ENCODE results near the gene TBC1D16.

The TBC1D16 gene

DNA sequence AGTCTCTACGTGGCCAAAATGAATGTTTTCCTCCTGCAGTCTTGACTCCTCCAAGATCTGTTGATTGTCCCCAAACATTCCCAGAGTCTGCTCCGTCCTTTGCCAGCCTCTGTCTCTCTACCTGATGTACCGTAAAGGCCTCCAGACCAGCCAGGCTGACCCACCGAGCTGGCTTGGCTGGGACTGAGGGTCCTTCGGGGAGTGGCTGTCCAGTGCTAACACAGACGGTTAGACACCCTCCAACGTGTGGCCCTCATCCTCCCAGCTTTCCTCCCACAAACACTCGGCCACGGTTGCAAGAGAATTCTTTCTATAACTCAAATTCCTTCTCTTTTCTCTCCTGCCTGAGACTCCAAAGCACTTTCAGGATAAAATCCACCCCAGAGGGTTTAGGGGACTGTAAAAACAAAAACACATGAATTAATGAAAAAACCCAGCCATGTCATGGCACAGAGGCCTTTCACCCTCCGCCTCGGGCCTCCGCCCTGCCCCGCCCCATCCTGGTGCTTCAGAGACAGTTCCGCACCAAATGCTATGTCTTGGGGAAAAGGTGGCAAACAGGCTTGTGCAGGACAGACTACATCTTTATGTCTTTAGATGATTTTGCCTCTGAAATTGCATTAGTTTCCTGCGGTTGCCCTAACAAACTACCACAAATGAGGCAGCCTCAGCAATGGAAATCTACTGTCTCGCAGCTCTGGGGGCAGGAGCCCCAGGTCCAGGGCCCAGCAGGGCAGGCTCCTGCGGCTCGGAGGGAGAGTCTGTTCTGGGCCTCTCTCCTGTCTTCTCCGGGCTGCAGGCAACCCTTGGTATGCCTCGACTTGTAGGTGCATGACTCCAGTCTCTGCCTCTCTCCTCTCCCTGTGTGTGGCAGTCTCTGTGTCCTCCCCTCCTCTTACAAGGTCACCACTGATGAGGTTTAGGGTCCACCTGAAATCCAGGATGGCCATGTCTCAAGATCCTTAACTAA, 124.0 kb downstream of the TBC1D16 start:
- peaks cover 25% of the 10 kb centered on the region for H3K27me3 ChIP-seq

DNA sequence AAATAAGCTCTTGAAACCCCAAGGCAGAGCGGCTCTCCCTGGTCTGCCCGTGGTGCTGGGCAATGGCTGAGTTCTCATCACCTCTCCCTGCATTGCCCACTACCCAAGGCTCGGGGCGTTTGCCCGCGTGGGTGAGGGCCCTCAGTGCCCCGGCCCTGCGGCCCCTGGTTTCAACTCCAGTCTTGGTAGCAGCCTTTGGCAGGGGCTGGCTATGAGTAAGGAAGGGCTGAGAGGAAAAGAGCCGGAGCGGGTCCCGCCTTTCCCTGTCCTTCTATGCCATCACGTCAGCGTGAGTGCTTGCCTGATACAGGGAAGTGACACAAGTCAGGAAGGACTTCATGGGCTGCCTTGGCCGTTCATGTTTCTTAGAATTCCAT, 124.7 kb downstream of the TBC1D16 start:
- Histone ChIP-seq H3K27ac (no peak overlapping the region), H3K4me1 (ENCODE audit: control insufficient read depth in 1 of 2, insufficient read depth in 1 of 2, low read depth in 1 of 2, low read length in 1 of 2) (no peaks in the 10 kb centered on the region), H3K27me3 (peaks cover 23% of the 10 kb centered on the region), H3K36me3 (no peaks in the 10 kb centered on the region), H3K4me3 (ENCODE audit: low read depth in 1 of 2, low read length in 1 of 2) (no peak overlapping the region), H3K9me3 (no peaks in the 10 kb centered on the region)
- TF ChIP-seq, protein P1, sequence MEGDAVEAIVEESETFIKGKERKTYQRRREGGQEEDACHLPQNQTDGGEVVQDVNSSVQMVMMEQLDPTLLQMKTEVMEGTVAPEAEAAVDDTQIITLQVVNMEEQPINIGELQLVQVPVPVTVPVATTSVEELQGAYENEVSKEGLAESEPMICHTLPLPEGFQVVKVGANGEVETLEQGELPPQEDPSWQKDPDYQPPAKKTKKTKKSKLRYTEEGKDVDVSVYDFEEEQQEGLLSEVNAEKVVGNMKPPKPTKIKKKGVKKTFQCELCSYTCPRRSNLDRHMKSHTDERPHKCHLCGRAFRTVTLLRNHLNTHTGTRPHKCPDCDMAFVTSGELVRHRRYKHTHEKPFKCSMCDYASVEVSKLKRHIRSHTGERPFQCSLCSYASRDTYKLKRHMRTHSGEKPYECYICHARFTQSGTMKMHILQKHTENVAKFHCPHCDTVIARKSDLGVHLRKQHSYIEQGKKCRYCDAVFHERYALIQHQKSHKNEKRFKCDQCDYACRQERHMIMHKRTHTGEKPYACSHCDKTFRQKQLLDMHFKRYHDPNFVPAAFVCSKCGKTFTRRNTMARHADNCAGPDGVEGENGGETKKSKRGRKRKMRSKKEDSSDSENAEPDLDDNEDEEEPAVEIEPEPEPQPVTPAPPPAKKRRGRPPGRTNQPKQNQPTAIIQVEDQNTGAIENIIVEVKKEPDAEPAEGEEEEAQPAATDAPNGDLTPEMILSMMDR (IDR thresholded peaks at IDR 0.05): no peak

More for the DNA sequence above, 124.0 kb downstream of the TBC1D16 start:
- Histone ChIP-seq H3K4me1 (ENCODE audit: control insufficient read depth in 1 of 2, insufficient read depth in 1 of 2, low read depth in 1 of 2, low read length in 1 of 2) (no peaks in the 10 kb centered on the region), H3K9me3 (no peaks in the 10 kb centered on the region), H3K27ac (no peak overlapping the region), H3K4me3 (ENCODE audit: low read depth in 1 of 2, low read length in 1 of 2) (no peak overlapping the region), H3K36me3 (no peaks in the 10 kb centered on the region)
- TF ChIP-seq, protein P1 (IDR thresholded peaks at IDR 0.05): no peak

DNA sequence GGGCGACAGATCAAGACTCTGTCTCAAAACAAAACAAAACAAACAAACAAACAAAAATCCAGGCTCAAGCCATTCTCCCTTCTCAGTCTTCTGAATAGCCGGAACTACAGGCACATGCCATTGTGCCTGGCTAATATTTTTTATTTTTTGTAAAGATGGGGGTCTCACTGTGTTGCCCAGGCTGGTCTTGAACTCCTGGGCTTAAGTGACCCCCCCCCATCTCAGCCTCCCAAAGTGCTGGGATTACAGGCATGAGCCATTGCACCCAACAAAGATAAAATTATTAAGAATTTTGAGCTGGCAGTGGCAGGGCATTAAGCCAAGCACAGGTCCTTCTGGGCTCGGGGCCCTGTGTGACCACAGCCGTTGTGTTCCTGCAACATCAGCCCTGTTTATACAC, 126.6 kb downstream of the TBC1D16 start:
- H3K9me3 ChIP-seq: no peaks in the 10 kb centered on the region
- TF ChIP-seq, protein P1 (IDR thresholded peaks at IDR 0.05): no peak
- H3K27ac ChIP-seq: no peak overlapping the region
- no peak overlapping the region for H3K4me3 ChIP-seq (ENCODE audit: low read depth in 1 of 2, low read length in 1 of 2)
- no peaks in the 10 kb centered on the region for H3K4me1 ChIP-seq (ENCODE audit: control insufficient read depth in 1 of 2, insufficient read depth in 1 of 2, low read depth in 1 of 2, low read length in 1 of 2)
- no peaks in the 10 kb centered on the region for H3K36me3 ChIP-seq
- H3K27me3 ChIP-seq: peaks cover 31% of the 10 kb centered on the region

DNA sequence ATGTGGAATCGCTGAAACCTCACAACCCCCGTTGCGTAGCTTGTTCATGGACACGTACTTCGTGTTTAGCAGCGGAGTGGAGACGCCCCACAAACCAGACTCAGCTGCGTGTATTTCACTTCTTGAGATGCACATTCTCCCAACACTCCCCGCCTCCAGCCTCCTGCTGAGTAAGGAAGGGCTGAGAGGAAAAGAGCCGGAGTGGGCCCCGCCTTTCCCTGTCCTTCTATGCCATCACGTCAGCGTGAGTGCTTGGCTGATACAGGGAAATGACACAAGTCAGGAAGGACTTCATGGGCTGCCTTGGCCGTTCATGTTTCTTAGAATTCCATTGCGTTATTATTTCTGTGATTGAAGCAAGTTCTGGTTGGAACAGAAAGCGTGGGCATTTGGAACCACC, 127.8 kb downstream of the TBC1D16 start:
- Histone ChIP-seq H3K4me1 (ENCODE audit: control insufficient read depth in 1 of 2, insufficient read depth in 1 of 2, low read depth in 1 of 2, low read length in 1 of 2) (no peaks in the 10 kb centered on the region), H3K9me3 (no peaks in the 10 kb centered on the region), H3K4me3 (ENCODE audit: low read depth in 1 of 2, low read length in 1 of 2) (no peak overlapping the region), H3K36me3 (no peaks in the 10 kb centered on the region), H3K27me3 (peaks cover 32% of the 10 kb centered on the region), H3K27ac (no peak overlapping the region)
- TF ChIP-seq, protein P1 (IDR thresholded peaks at IDR 0.05): no peak

DNA sequence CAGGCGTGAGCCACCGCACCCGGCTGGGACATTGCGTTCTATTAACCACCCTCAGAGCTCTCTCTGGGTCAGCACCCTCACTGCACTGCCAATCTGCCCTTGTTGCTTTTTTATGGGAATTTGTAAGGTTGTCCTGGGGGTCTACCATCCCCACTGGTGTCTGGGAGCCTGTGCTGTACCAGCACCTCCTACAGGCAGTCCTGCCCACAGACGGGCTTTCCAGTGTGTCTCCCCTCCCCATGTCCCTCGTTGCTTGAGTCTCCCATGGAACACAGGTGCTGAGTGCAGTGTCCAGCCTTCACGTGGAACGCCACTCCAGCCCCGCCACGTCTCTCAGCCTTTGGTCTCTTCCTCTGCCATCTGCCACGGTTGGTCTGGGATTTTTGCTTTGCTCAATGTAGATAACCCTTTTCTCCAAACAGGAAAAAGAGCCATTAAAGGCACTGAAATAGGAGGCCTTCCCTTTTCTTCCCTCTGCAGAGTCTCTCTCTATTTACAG, 128.4 kb downstream of the TBC1D16 start:
- no peaks in the 10 kb centered on the region for H3K9me3 ChIP-seq
- no peaks in the 10 kb centered on the region for H3K36me3 ChIP-seq
- H3K27me3 ChIP-seq: peaks cover 35% of the 10 kb centered on the region
- no peaks in the 10 kb centered on the region for H3K4me1 ChIP-seq (ENCODE audit: control insufficient read depth in 1 of 2, insufficient read depth in 1 of 2, low read depth in 1 of 2, low read length in 1 of 2)
- H3K4me3 ChIP-seq (ENCODE audit: low read depth in 1 of 2, low read length in 1 of 2): no peak overlapping the region
- H3K27ac ChIP-seq: no peak overlapping the region
- TF ChIP-seq, protein P1 (IDR thresholded peaks at IDR 0.05): no peak
